ENCODE data around the gene PCED1A. TPM values are rescaled to one million over a fixed set of nuclear protein-coding genes. Genes with fewer than 3 reads are reported as not detected.

The PCED1A gene
- total and polyA plus RNA-seq, 2 donors from 2014 or later: 43.6 to 47.7 TPM

GRCh38 chr20:2799688-2800520, 40.6 kb downstream of the PCED1A start:
- H3K36me3 ChIP-seq (ENCODE audit: control insufficient read depth in 2 of 3, insufficient read depth in 3 of 3, low read length in 3 of 3): no peaks in the 10 kb centered on the region
- peak overlapping the region in 2 of 3 donors; percentile 47 to 90 for H3K4me3 ChIP-seq (ENCODE audit: low read length in 3 of 3)
- no peaks in the 10 kb centered on the region for H3K9me3 ChIP-seq (ENCODE audit: control insufficient read depth in 2 of 3, insufficient read depth in 1 of 3, low read length in 3 of 3)
- intact Hi-C loops (cut with DNase I): no loop called here
- DNase-seq (peak in 3 of 5 donors; percentile 54 to 66 (median 62)), FAIRE-seq (no peak)
- TF ChIP-seq CTCF (IDR thresholded peaks at IDR 0.05; ENCODE audit: borderline replicate concordance, extremely low read depth, insufficient read depth): no peak
- H3K27me3 ChIP-seq (ENCODE audit: control insufficient read depth, insufficient read depth, low read length): peaks cover 2% of the 10 kb centered on the region
- H3K27ac ChIP-seq (ENCODE audit: low read depth in 2 of 2, low read length in 2 of 2): no peak overlapping the region
- peaks cover 0 to 3% (median 0%) of the 10 kb centered on the region in 3 donors for H3K4me1 ChIP-seq (ENCODE audit: control insufficient read depth in 2 of 3, insufficient read depth in 2 of 3, low read depth in 1 of 3, low read length in 3 of 3)
- H3K9ac ChIP-seq (ENCODE audit: low read length in 3 of 3): peak overlapping the region in 1 of 3 donors; percentile 82

- no peaks in the 10 kb centered on the region for H3K9me3 ChIP-seq (ENCODE audit: control insufficient read depth in 2 of 3, insufficient read depth in 1 of 3, low read length in 3 of 3)
- no peak overlapping the region for H3K27ac ChIP-seq (ENCODE audit: low read depth in 2 of 2, low read length in 2 of 2)
- H3K9ac ChIP-seq (ENCODE audit: low read length in 3 of 3): peak overlapping the region in 1 of 3 donors; percentile 82
- FAIRE-seq: no peak
- H3K36me3 ChIP-seq (ENCODE audit: control insufficient read depth in 2 of 3, insufficient read depth in 3 of 3, low read length in 3 of 3): no peaks in the 10 kb centered on the region
- H3K4me1 ChIP-seq (ENCODE audit: control insufficient read depth in 2 of 3, insufficient read depth in 2 of 3, low read depth in 1 of 3, low read length in 3 of 3): peaks cover 0 to 3% (median 0%) of the 10 kb centered on the region in 3 donors
- intact Hi-C loops (cut with DNase I): no loop called here
- no peak for TF ChIP-seq CTCF (IDR thresholded peaks at IDR 0.05; ENCODE audit: borderline replicate concordance, extremely low read depth, insufficient read depth)
- peak overlapping the region in 2 of 3 donors; percentile 47 to 90 for H3K4me3 ChIP-seq (ENCODE audit: low read length in 3 of 3)
- H3K27me3 ChIP-seq (ENCODE audit: control insufficient read depth, insufficient read depth, low read length): peaks cover 2% of the 10 kb centered on the region
- no peak for DNase-seq
Measured at GRCh38 chr20:2799271-2799670, 41.2 kb downstream of the PCED1A start.

GRCh38 chr20:2798814-2799213, 41.6 kb downstream of the PCED1A start:
- DNase-seq: peak in 3 of 5 donors; percentile 69 to 84 (median 69)
- no peaks in the 10 kb centered on the region for H3K27me3 ChIP-seq (ENCODE audit: control insufficient read depth, insufficient read depth, low read length)

More at GRCh38 chr20:2798814-2799213, 41.6 kb downstream of the PCED1A start:
- H3K9ac ChIP-seq (ENCODE audit: low read length in 3 of 3): no peak overlapping the region
- FAIRE-seq: no peak
- peaks cover 0 to 3% (median 0%) of the 10 kb centered on the region in 3 donors for H3K4me1 ChIP-seq (ENCODE audit: control insufficient read depth in 2 of 3, insufficient read depth in 2 of 3, low read depth in 1 of 3, low read length in 3 of 3)
- no peak for TF ChIP-seq CTCF (IDR thresholded peaks at IDR 0.05; ENCODE audit: borderline replicate concordance, extremely low read depth, insufficient read depth)
- no peaks in the 10 kb centered on the region for H3K36me3 ChIP-seq (ENCODE audit: control insufficient read depth in 2 of 3, insufficient read depth in 3 of 3, low read length in 3 of 3)
- no peak overlapping the region for H3K27ac ChIP-seq (ENCODE audit: low read depth in 2 of 2, low read length in 2 of 2)
- H3K9me3 ChIP-seq (ENCODE audit: control insufficient read depth in 2 of 3, insufficient read depth in 1 of 3, low read length in 3 of 3): no peaks in the 10 kb centered on the region
- H3K4me3 ChIP-seq (ENCODE audit: low read length in 3 of 3): peak overlapping the region in 1 of 3 donors; percentile 26
- intact Hi-C loops (cut with DNase I): no loop called here

Measured in kidney (tissue), 14 donors.